Measurements from ENCODE around the gene PTGR2. TPM values are rescaled to one million over a fixed set of nuclear protein-coding genes. Genes with fewer than 3 reads are reported as not detected.
A peak's percentile ranks its signal among the peaks of the same experiment; 100 is the strongest.
"Not testable (repeated sequence)": the region's sequence is repeated elsewhere in the genome, so short reads cannot be mapped to it uniquely, and the experiment has no call there.

The PTGR2 gene
- total RNA-seq, 1 experiment from 2014 or later: 2.1 TPM

GRCh38 chr14:73829526-73830431, 21.9 kb upstream of the PTGR2 start:
- no peak for DNase-seq (ENCODE audit: low spot score)
- in situ Hi-C loops (cut with HindIII; ENCODE audit: low sequenced_read_pairs): no loop called here

GRCh38 chr14:73833034-73833433, 18.6 kb upstream of the PTGR2 start:
- DNase-seq (ENCODE audit: low spot score): peak; percentile 90
- in situ Hi-C loops (cut with HindIII; ENCODE audit: low sequenced_read_pairs): no loop called here

- in situ Hi-C loops (cut with HindIII; ENCODE audit: low sequenced_read_pairs): no loop called here
- DNase-seq (ENCODE audit: low spot score): no peak
Measured at GRCh38 chr14:73833530-73834260, 17.9 kb upstream of the PTGR2 start.

GRCh38 chr14:73834261-73834625, 17.4 kb upstream of the PTGR2 start:
- in situ Hi-C loops (cut with HindIII; ENCODE audit: low sequenced_read_pairs): no loop called here
- DNase-seq (ENCODE audit: low spot score): no peak

GRCh38 chr14:73838293-73839034, 13.2 kb upstream of the PTGR2 start:
- in situ Hi-C loops (cut with HindIII; ENCODE audit: low sequenced_read_pairs); DNase-seq (ENCODE audit: low spot score): not testable (repeated sequence)

GRCh38 chr14:73842201-73842600, 9.4 kb upstream of the PTGR2 start:
- no peak for DNase-seq (ENCODE audit: low spot score)
- in situ Hi-C loops (cut with HindIII; ENCODE audit: low sequenced_read_pairs): no loop called here

GRCh38 chr14:73842851-73843250, 8.8 kb upstream of the PTGR2 start:
- in situ Hi-C loops (cut with HindIII; ENCODE audit: low sequenced_read_pairs): no loop called here
- no peak for DNase-seq (ENCODE audit: low spot score)

- in situ Hi-C loops (cut with HindIII; ENCODE audit: low sequenced_read_pairs): no loop called here
- DNase-seq (ENCODE audit: low spot score): no peak
Measured at GRCh38 chr14:73843296-73843695, 8.3 kb upstream of the PTGR2 start.

- no peak for DNase-seq (ENCODE audit: low spot score)
- in situ Hi-C loops (cut with HindIII; ENCODE audit: low sequenced_read_pairs): no loop called here
Measured at GRCh38 chr14:73846947-73847346, 4.7 kb upstream of the PTGR2 start.

GRCh38 chr14:73851000-73851399, 631 bp upstream of the PTGR2 start:
- in situ Hi-C loops (cut with HindIII; ENCODE audit: low sequenced_read_pairs): no loop called here
- DNase-seq (ENCODE audit: low spot score): peak; percentile 37

GRCh38 chr14:73859145-73859544, 7.5 kb downstream of the PTGR2 start:
- in situ Hi-C loops (cut with HindIII; ENCODE audit: low sequenced_read_pairs): no loop called here
- DNase-seq (ENCODE audit: low spot score): no peak

GRCh38 chr14:73861073-73861472, 9.4 kb downstream of the PTGR2 start:
- in situ Hi-C loops (cut with HindIII; ENCODE audit: low sequenced_read_pairs): no loop called here
- no peak for DNase-seq (ENCODE audit: low spot score)

GRCh38 chr14:73862480-73862879, 10.8 kb downstream of the PTGR2 start:
- in situ Hi-C loops (cut with HindIII; ENCODE audit: low sequenced_read_pairs): no loop called here

GRCh38 chr14:73863209-73863608, 11.6 kb downstream of the PTGR2 start:
- no peak for DNase-seq (ENCODE audit: low spot score)
- in situ Hi-C loops (cut with HindIII; ENCODE audit: low sequenced_read_pairs): no loop called here

More at GRCh38 chr14:73862480-73862879, 10.8 kb downstream of the PTGR2 start:
- no peak for DNase-seq (ENCODE audit: low spot score)

- no peak for DNase-seq (ENCODE audit: low spot score)
- in situ Hi-C loops (cut with HindIII; ENCODE audit: low sequenced_read_pairs): no loop called here
Measured at GRCh38 chr14:73865534-73866113, 14.0 kb downstream of the PTGR2 start.

- in situ Hi-C loops (cut with HindIII; ENCODE audit: low sequenced_read_pairs): not testable (repeated sequence)
Measured at GRCh38 chr14:73869754-73870153, 18.1 kb downstream of the PTGR2 start.

GRCh38 chr14:73870525-73871235, 19.0 kb downstream of the PTGR2 start:
- DNase-seq (ENCODE audit: low spot score): no peak
- in situ Hi-C loops (cut with HindIII; ENCODE audit: low sequenced_read_pairs): no loop called here

More at GRCh38 chr14:73869754-73870153, 18.1 kb downstream of the PTGR2 start:
- not testable (repeated sequence) for DNase-seq (ENCODE audit: low spot score)

- in situ Hi-C loops (cut with HindIII; ENCODE audit: low sequenced_read_pairs): no loop called here
Measured at GRCh38 chr14:73873660-73874059, 22.0 kb downstream of the PTGR2 start.

GRCh38 chr14:73877790-73878189, 26.2 kb downstream of the PTGR2 start:
- in situ Hi-C loops (cut with HindIII; ENCODE audit: low sequenced_read_pairs): no loop called here
- no peak for DNase-seq (ENCODE audit: low spot score)

More at GRCh38 chr14:73873660-73874059, 22.0 kb downstream of the PTGR2 start:
- DNase-seq (ENCODE audit: low spot score): no peak
